ENCODE data around the gene ZDHHC21. TPM values are rescaled to one million over a fixed set of nuclear protein-coding genes. Genes with fewer than 3 reads are reported as not detected.

ZDHHC21 gene, protein sequence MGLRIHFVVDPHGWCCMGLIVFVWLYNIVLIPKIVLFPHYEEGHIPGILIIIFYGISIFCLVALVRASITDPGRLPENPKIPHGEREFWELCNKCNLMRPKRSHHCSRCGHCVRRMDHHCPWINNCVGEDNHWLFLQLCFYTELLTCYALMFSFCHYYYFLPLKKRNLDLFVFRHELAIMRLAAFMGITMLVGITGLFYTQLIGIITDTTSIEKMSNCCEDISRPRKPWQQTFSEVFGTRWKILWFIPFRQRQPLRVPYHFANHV
- polyA plus RNA-seq = 16.8 and 18.4 TPM in 2 replicates

DNA sequence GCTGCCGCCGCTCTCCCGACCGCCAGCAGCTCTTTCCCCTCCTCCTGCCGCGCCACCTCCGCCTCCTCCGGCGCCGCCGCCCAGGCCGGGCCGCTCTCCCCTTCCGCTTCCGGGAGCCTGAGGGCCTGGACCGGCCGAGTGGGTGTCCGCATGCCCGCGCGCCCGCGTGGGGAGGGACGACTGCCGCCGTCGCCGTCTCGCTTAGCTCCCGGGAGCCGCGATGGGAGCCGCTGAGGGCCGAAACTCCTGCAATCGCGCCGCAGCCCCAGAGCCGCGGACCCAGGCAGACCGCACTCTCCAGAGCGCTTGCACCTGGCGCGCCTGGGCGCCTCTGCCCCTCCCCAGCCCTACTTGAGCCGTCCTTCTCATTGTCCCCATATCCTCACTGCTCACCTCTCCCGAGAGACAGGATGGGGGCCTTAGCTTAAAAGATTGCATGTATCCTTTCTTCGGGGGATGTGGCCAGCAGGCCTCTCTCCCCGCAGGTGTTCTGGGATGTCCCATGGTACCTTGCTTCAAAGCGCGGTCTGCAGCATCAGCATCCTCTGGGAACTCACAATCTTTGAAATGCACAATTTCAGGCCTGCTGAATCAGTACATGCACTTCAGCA, at the start of gene ZDHHC21:
Gene ZDHHC21 (minus strand): TSS at position 182 of the 611 bp plus-strand sequence. CDS start 19,092 bp downstream, outside the sequence.

DNA sequence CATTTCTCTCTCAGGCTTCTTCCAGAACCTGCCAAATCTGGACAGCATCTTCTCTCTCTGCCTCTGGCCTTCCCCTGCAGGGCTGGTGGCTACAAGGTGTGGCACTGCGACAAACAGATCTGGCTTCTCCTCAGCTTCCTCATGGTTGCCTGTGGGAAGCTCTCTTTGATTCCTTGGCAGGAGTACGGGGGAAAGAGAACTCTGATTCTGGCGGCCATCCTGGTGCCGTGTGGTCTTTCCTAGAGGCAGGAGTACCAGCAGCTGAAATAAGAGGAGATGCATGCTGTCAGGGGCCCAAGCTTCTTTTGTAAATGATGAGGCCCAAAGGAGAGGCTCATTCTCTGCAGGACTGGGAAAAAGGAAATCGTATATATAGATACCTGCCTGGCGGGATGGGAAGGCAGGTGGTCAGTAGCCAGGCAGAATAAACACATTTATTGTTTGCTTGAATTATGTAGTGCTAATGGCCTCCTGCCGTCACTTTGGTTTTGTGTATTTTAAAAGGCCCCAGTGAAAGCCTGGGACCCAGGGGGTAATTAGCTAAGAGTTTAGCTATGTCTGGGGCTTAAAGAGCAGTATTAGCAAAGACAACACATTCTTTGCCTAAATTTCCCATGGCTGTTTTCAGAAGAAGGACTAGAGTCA, 29.3 kb upstream of the ZDHHC21 start, which contains the start of gene CER1:
Gene CER1 (minus strand): TSS at position 343 of the 645 bp plus-strand sequence. CDS start 61 bp downstream, at position 282.

Other genes starting within 250 kb of the ZDHHC21 start
- gene CER1, start 29.3 kb upstream of the ZDHHC21 start, polyA plus RNA-seq = not detected in 2 replicates
- gene FREM1, start 217.0 kb upstream of the ZDHHC21 start, polyA plus RNA-seq = 1.6 and 4.5 TPM in 2 replicates

Data from Purkinje cell (primary cell).